Measurements from ENCODE around the gene BMPR1B.

BMPR1B gene

GRCh38 chr4:95093936-95094929, 336.5 kb downstream of the BMPR1B start:
- no peak for TF ChIP-seq CTCF (IDR thresholded peaks at IDR 0.05; ENCODE audit: low read length, missing control alignments)
- DNase-seq (ENCODE audit: low read depth): no peak
- no peak overlapping the region for H3K4me3 ChIP-seq (replicated peaks; ENCODE audit: low read depth, low read length)

GRCh38 chr4:95095348-95095974, 337.7 kb downstream of the BMPR1B start:
- no peak overlapping the region for H3K4me3 ChIP-seq (replicated peaks; ENCODE audit: low read depth, low read length)
- DNase-seq (ENCODE audit: low read depth): peak; percentile 59
- TF ChIP-seq CTCF (IDR thresholded peaks at IDR 0.05; ENCODE audit: low read length, missing control alignments): peak; percentile 76

GRCh38 chr4:95102162-95102790, 344.5 kb downstream of the BMPR1B start:
- DNase-seq (ENCODE audit: low read depth): no peak
- H3K4me3 ChIP-seq (replicated peaks; ENCODE audit: low read depth, low read length): no peak overlapping the region
- no peak for TF ChIP-seq CTCF (IDR thresholded peaks at IDR 0.05; ENCODE audit: low read length, missing control alignments)

- no peak overlapping the region for H3K4me3 ChIP-seq (replicated peaks; ENCODE audit: low read depth, low read length)
- no peak for TF ChIP-seq CTCF (IDR thresholded peaks at IDR 0.05; ENCODE audit: low read length, missing control alignments)
- DNase-seq (ENCODE audit: low read depth): no peak
Observed at GRCh38 chr4:95105112-95105511, 347.4 kb downstream of the BMPR1B start.

- H3K4me3 ChIP-seq (replicated peaks; ENCODE audit: low read depth, low read length): no peak overlapping the region
- no peak for DNase-seq (ENCODE audit: low read depth)
- TF ChIP-seq CTCF (IDR thresholded peaks at IDR 0.05; ENCODE audit: low read length, missing control alignments): no peak
Observed at GRCh38 chr4:95105983-95106382, 348.2 kb downstream of the BMPR1B start.

GRCh38 chr4:95106408-95106928, 348.7 kb downstream of the BMPR1B start:
- no peak for TF ChIP-seq CTCF (IDR thresholded peaks at IDR 0.05; ENCODE audit: low read length, missing control alignments)
- no peak overlapping the region for H3K4me3 ChIP-seq (replicated peaks; ENCODE audit: low read depth, low read length)
- DNase-seq (ENCODE audit: low read depth): no peak
